Measurements from ENCODE around the gene SSTR3.
"Not testable (repeated sequence)": the region's sequence is repeated elsewhere in the genome, so short reads cannot be mapped to it uniquely, and the experiment has no call there.

The SSTR3 gene

DNA sequence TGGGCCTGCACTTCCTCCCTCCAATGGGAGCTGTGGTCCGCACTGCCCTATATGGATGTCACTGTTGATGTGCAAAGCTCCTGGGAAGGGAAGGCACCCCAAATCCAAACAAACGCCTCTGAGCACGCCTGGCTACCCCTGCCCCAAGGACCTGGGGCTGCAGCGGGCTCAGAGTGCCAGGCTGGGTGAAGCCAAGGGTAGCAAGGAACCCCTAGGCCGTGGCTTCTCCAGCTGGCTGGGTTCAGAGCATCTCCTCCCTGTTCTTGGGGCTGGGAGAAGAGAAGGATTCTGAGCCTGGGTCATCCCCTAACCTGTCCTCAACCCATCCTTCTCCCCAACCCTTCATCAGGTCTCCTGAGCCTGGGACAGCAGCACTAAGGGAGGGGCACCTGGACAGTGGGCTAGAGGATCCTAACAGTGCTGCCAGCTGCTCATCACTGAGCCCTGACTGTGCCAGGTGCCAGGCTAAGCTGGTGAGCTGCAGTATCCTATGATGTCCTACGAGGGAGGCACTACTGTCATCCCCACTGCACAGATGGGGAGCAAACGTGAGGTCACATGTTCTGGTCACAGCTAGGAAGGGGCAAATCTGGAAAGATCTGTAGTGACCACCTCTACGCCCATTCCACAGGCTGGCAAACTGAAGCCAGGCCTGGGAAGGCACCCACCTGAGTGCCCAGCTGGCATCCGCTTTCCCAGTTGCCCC, 3.0 kb downstream of the SSTR3 start:
- no peak for DNase-seq

DNA sequence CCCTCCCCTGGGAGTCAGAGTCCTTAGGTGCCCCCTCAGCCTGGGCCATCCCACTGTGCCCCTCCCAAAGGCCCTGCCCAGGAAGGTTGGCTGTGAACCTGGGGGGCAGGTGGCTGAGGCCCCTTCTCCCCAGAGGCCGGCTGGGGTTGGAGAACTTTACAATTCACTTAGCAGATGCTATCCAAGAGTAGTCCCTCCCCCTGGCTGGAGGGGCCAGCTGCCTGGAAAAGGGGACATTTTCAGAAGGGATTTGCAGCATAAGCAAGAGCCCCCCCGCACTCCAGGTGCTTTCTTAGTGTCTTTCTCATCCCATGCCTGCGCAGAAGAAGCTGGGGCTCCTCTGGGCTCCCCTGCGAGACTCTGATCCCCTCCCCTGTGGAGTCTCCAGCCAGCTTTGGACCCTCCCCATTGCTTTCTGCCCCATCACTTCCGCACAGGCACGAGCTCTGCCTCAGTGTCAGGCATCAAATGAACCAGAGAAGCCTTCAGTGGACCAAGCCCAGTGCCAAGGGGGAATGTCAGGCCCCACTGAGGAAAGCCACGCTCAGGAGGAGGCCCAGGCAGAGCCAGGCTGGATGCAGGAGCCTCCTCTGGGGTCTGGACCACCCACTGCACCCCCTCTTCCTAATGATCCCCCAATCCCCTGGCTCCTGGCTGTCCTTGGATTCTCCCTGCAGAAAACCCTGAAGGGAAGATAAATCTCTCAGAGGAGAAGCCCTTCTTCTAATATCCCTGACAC, 3.7 kb downstream of the SSTR3 start:
- no peak for DNase-seq

DNA sequence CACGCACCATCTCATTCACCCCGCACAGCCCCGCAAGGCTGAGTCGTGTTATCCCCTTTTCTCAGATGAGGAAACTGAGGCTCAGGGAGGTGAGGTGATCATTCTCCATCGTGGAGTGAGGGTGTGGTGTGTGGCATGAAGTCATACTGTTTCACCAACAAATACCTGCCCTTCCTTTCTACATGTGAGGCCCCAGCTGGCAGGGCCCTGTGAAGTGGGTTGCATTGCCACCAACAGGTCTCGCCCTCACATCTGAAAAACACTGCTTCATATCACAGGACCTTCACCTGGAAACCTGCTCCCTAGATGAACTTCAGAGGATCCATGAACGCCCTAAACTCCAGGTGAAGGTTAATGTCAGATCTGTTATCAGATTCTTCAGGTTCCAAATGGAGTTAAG, 4.3 kb downstream of the SSTR3 start:
- no peak for DNase-seq

DNA sequence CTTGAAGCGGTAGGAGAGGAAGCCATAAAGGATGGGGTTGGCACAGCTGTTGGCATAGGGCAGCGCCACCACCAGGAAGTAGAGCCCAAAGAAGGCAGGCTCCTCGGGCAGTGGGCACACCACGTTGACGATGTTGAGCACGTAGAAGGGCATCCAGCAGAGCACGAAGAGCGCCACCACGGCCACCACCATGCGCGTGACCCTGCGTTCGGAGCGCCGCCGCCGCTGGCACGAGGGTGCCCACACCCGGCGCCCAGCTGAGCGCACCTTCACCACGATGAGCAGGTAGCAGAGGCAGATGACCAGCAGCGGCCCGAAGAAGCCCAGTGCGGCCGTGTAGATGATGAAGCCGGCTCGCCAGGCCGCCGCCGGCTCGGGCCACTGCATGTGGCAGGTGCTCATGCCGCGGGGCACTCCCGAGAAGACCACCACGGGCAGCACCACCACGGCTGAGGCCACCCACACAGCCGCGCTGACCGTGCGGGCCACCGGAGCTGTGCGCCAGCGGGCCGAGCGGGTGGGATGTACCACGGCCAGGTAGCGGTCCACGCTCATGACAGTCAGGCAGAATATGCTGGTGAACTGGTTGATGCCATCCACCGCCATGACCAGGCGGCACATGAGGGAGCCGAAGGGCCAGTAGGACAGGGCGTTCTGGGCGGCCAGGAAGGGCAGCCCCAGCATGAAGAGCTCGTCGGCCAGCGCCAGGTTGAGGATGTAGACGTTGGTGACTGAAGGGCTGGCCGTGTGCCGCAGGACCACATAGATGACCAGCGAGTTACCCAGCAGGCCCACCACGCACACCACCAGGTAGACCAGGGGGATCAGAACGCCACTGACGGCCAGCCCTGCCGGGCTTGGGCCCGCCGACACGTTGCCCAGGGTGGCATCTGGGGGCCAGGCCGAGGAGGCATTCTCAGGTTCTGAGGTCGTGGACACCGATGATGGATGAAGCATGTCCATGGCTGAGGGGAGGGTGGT, 5.1 kb downstream of the SSTR3 start:
- no peak for DNase-seq

DNA sequence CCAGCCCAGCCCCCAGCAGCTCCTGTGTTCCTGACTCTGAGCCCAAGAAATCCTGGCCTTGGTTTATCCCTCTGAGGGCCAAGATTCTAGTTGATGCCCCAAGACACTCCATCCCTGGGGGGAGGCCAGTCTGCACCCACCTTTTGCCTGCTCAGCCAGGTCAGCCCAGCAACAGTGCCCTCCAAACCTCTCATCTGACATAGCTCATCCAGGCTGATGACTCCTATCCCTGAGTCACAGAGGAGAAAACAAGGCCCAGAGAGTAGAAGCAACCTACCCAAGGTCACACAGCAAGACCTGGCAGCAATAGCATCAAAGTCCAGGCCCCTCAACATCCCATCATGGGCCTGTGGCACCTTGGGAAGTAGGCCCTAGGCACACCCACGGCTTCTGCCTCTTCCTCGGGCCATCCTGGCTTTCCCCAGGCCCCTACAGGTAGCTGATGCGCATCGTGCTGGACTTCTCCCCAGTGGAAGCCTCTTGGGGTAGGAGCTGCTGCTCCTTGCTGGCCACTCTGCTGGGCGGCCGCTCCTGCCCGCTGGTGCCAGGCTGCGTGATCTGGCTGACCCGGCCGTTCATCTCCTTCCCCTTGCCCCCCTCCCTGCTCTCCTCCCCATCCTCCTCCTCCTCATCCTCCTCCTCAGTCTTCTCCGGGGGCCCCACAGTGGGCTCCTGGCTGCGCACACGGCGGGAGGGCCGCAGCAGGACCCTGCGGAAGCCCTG, 6.0 kb downstream of the SSTR3 start:
- DNase-seq = no peak

DNA sequence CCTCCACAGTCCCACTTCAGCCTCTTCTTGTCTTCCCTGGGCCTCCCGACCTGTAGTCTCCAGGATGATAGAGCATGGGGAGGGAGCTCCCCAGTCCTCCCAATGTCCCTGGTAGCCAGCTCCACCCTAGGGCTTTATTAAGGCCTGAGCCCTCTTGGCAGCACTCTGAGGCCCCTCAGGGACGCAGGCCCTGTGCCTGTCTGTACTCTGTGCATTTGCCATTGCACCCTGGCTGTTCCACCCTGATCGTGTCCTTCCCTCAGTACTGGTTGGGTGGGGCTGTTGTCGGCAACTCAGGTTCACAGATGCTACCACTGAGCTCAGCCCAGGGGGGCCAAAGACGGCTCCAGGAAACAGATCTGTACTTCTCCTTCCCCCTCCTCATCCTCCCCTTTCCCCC, 7.2 kb downstream of the SSTR3 start:
- DNase-seq = no peak

DNA sequence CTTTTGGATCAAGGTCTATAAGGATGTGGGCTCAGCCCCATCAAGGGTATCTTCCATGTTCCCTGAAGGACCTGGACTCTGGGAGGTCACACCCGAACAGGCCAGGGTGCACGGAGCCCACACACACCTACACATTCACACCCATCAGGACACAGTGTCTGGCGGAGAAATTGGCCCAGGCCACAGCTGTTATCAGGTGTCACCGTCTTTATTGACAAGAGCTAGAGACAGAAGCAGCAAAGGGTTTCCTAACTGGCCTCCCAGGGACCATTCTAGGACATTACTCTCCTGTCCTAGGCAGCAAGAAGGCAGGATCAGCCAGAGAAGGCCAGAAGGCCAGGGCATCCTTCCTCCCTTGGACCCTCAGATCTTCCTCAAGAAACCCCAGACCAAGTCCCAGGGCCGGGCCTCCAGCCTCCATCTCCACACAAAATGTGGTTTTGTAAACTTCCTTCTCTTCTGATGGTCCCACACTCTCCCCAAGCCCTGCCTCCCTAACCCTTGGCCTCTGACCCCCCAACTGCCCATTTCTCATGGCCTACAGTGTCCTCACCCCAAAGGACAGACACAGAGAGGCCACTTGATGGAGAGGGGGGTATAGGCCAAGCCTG, 8.1 kb downstream of the SSTR3 start:
- DNase-seq = no peak

DNA sequence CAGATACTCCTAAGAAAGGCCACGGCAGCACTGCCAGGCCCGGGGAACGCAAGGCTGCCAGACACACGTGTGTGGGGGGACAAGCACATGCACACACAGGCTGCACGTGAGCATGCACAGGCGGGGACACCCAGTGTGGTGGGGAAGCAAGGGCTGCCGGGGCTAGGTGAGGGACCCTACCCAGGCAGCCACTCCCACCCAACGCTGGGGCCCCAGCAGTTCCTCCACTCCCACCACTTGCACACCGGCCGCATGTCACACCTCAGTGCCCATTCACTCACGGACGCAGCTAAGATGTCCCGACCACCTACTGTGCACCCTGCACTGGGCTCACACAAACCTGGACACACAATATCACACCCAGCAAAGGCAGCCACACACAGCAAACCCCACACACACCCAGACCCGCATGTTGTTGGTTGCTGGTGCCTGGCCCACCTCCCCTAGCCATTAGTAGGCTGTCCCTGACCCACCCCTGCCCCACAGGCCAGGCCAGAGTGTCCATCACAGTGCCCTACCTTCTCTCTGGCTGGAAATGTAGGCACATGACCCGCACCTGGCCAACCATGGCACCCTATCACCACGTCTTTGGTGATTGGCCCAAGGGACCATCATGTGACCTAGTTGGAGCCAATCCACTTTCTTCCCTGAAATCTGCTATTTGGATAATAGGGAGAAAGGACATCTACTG, 8.8 kb downstream of the SSTR3 start:
- no peak for DNase-seq

DNA sequence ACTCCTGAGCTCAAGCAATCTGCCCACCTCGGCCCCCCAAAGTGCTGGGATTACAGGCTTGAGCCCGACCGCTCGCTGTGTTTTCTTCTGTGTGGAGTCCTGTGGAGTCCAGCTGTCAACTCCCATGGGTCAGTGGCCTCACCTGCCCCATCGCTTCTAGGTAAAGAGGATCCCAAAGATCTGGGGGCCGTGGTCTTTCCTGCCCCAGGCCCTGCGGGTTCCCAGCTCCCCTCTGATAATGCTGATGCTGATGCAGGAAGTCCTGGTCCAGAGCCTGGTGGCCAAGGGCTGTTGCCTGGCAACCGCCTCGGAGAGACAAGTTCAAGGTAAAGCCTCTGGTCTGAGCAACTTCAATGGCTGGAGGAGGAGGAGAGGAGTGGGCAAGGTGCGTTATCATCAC, 9.6 kb downstream of the SSTR3 start:
- no peak for DNase-seq

DNA sequence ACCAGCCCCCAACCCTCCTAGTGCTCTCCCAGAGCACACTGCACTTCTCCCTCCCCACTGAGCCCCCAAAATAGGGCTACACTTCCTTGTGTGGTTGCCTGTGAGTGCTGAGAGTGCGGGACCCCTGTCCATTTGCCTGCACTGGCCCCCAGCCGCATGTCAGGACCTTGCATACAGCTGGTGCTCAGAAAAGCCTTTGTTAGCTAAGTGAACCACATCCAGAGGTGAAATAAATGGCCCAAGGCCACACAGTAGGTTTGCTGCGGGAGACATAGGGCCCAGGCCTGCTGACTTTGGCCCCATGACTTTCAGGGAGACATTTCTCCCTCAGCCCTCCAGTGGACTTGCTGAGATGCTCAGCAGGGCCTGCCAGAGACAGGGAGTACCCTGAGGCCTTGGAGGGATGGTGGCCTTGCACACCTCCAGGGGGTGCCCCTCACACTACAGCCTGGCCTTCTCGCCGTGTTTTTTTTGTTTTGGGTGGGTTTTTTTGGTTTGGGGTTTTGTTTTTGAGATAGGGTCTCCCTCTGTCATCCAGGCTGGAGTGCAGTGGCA, 10.2 kb downstream of the SSTR3 start:
- no peak for DNase-seq

DNA sequence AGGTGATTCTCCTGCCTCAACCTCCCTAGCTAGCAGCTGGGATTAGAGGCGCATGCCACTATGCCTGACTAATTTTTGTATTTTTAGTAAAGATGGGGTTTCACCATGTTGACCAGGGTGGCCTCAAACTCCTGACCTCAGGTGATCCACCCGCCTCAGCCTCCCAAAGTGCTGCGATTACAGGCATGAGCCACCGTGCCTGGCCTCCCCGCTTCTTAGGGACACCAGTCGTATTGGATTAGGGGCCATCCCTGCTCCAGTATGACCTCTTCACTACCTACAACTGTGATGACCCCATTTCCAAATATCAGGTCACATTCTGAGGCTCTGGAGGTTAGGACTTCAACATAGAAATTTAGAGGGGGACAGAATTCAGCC, 10.8 kb downstream of the SSTR3 start:
- not testable (repeated sequence) for DNase-seq

DNA sequence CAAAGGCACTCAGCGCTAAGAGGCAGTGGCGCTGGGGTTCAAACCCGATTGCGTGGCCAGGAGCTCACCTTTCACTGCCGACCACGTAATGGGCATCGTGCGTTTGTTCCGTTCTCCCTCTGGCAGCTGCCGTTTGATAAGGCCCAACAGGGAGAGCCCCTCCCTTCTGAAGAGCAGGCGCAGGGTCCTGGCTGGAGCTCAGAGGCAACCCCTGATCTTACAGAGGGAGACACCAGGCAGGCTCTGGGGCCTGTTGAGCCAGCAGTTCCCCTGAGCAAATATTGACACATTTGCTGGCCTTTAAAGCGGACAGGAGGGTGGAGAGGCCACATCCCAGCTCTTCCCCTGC, 12.5 kb downstream of the SSTR3 start:
- DNase-seq = no peak

DNA sequence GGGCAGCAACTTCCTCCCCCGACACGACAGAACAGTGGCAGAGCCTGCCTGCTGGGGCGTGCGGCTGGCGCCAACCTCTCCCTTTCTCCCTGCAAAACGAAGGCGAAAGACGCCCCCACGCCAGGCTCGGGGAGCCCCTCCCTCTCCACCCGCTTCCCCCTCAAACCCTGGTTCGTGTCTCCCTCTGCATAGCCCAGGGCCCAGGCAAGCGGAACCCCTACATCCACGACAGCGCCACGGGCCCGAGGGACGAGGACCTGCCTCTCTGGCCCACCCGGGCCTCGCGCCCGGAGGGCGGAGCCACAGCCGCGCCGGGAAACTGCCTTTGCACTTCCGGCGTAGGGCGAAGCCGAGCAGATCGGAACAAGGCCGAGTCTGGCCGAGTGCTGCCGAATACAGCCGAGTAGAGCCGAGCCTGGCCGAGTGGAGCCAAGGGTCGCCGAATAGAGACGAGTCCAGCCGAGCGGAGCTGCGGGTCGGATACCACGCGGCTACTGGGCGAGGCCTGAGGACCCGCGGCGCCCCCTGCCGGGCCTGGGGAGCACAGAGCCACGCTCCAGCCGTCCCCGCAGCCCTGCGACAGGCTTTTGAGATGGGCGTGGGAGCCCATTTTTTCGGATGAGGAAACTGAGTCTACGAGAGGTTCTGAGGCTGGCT, 13.0 kb downstream of the SSTR3 start:
- peak; percentile 100 for DNase-seq

DNA sequence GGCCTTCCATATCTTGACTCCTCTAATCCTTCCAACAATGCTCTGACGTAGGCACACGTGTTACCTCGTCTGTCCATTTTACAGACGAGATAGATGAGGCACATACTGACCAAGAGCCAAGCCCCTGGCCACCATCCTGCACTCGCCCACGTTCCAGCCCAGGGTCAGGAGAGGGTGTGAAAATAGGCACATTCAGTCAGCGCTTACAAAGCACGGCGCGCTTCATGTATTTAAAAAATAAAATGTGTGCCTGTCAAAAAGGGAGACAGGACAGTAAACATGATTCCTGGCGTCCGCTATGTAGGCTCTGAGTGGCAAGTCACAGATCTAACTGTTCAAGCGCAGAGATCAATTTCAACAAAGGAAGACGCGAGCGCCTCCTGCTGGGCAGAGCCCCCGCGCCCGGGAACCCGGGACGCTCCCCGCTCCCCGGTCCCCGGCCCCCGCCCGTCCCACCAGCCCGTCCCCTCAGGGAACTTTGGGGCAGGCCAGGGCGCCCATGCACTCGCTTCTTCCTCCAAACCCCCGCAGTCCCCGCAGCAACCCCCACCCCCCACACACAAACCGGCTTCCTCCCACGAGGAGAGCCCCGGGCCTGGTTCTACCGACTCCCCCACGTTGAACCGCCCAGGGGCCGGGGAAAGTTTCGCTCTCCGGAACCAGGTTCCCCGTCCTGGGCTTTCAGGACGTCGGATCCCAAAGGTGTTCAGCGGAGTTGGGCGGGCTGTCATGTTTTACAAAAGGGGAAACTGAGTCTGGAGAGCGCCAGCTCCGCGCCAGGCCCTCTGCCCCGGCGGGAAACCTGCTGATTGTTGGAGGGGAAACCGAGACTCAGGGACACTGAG, 13.8 kb downstream of the SSTR3 start:
- peak; percentile 96 for DNase-seq

DNA sequence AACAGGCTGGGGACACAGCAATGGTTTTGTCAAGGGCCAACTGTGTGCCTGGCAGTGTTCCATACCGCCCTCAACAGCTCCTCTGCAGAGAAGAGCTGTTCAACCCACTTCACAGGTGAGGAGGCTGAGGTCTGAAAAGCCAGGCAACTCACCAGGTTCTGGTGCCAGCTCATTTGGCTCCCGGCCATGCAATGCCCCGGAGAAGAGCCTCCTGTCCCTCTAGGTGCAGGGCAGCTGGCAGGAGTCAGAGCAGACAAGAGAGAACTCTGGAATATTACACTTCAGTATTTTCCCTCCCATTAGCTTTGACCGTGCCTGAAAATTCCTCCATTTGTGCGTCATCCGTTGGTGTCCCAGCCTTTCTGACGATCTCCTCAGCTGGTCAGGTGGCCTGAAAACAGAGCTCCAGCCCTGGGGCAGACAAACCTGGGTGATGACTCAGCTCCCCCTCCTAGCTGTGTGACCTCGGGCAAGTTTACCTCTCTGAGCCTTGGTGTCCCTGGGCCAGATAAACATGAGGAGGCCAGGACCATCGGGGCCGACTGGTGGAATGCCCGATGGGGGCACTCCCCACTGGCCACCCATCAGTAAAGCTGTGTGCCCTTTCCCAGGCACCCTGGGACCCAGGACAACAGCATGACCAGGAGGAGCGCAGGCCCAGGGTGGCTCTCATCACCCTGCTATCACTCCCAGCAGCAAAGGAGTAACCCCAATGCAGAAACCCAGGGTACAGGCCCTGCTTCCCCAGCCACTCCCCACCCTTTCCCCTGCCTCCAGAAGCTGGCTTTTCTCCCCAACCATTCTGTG, 14.6 kb downstream of the SSTR3 start:
- DNase-seq = no peak

DNA sequence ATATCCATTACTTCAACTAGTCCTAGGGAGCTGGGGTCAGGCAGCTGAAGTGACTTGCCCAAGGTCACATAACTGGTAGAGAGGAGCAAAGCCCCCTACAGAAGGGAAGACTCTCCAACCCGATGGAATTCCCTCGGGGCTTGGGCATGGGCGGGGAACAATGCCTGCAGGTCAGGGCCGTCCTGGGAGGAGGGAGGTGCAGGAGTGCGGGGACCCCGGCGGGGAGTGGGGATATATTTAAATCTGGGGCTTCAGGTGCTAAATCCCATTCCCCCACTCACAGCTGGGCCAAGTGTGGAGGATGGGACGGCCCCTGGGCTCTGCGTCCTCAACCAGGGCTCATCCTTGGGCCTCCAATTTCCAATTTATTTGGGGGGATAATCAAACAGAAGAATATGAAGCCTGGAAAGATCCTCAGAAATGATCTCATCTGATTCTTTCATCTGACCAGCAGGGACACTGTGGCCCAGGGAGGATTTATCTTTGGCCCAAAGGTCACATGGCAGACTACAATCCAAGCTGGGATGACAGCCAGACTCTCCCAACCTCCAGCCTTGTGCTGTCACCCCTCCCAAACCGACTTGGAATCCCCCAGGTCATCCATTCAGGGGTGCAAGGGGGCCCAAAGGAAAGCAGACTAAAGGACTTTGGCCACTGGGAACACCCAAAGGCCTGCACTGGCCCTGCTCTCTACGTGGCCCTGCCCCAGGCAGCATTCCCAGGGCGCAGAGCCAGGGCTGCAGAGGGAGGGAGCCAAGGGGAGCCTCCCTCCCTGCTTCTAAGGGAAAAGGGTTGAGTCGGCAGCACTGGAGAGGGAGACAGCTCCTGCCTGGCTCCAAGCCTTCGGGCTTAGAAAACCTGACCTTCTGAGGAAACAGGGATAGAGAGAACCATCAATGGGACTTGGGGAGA, 15.5 kb downstream of the SSTR3 start:
- no peak for DNase-seq

DNA sequence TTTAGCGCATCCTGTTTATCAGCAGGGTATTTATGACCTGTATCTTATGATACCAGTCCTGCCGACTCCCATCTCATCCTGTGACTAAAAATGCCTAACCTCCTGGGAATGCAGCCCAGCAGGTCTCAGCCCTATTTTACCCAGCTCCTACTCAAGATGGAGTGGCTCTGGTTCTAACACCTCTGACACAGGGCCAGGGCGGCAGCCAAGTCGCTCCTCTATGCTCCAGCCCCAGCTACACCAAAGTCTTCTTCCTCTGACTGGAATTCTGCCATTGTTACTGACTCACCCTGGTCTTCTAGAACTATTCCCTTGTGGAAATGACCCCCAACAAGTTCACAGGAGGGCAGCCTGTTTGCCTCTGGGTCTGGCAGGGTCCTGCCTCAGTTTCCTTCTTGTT, 16.4 kb downstream of the SSTR3 start:
- DNase-seq = no peak

DNA sequence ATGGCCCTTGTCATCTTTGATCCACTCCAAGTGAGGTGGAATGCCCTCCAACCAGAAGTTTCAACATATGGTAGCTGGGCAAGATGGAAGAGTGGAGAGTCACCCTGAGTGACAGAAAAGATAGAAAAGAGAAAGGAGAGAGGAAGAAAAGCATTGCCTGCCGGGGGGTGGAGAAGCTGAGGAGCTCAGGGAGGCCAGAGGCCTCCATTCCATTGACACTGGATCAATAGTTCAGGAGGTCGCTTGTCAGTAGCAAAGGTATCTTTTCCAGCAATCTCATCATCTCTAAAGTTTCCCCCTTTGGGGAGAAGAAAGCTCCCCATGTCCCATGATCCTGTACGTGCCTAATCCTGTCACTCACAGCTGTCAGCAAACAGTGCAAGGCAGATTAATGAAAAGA, 17.5 kb downstream of the SSTR3 start:
- no peak for DNase-seq
